ENCODE measurements around the gene ADAMTSL5.

ADAMTSL5 gene

DNA sequence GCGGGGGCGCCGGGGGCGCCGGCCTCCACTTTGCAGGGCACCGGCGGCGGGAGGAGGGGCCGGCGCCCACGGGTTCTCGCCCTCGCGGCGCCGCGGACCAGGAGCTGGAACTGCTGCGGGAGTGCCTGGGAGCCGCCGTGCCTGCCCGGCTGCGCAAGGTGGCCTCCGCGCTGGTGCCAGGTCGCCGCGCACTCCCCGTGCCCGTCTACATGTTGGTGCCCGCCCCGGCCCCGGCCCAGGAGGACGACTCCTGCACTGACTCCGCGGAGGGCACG, 45.7 kb downstream of the ADAMTSL5 start:
- no peak for DNase-seq (ENCODE audit: low spot score)

GRCh38 chr19:1466461-1467214, 46.2 kb downstream of the ADAMTSL5 start:
- DNase-seq (ENCODE audit: low spot score): no peak

GRCh38 chr19:1466018-1466460, 46.8 kb downstream of the ADAMTSL5 start:
- no peak for DNase-seq (ENCODE audit: low spot score)

- no peak for DNase-seq (ENCODE audit: low spot score)
These were observed 47.4 kb downstream of the ADAMTSL5 start for GRCh38 chr19:1465191-1466016.

GRCh38 chr19:1461862-1462261, 51.0 kb downstream of the ADAMTSL5 start:
- no peak for DNase-seq (ENCODE audit: low spot score)

DNA sequence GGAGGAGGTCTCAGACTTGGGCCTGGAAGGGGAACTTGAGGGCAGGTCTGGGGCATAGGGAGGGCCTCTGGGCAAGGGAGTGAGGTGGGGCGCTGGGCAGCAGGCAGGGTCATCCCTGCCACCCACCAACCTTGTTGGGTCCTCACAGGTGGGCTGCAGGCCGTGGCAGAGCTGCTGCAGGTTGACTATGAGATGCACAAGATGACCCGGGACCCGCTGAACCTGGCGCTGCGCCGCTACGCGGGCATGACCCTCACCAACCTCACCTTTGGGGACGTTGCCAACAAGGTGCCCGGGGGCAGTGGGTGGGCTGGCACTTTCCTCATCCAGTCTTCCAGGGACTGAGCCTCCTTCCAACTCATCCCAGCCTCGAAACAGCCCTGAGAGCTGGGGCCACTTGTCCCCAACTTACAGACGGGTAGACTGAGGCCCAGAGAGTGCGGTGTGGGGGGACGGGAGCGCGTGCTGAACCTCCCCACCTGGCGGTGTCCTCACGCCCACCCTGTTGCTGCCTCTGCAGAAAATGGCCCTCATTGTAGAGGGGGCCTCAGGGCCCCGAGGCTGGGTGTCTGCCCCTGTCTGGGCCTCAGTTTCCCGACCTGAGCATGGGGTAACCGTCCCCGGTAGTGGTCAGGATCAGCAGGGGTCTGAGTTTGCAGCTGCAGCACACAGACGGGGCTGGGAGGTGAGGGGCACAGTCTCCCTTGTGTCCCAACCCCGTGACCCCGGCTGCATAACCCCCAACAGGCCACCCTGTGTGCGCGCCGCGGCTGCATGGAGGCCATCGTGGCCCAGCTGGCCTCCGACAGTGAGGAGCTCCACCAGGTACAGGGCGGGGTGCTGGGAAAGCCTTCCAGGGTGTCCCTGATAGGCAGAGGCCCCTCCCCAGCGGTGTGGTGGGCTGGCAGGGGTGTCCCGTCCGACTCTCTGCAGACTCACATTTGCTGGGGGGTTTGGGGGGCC, 52.5 kb downstream of the ADAMTSL5 start:
- DNase-seq (ENCODE audit: low spot score): no peak

DNA sequence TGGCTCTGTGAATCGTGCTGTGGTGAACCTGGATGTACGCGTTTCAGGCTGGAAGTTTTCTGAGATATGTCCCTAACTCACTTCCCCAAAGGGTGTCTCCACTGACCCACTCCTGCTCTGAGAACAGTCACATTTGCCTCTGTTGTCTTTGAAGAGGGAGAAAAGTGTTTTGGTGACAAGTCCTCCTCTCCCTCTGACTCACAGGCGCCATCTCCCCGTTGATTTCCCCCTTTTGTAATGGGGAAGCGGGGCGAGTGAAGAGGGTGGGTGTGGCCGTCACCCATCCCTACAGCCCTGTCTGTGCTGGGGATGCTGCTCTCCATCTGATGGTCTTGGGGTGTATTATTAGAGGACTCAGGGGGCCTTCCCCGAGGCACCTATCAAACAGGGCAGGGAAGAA, 53.3 kb downstream of the ADAMTSL5 start:
- no peak for DNase-seq (ENCODE audit: low spot score)

- DNase-seq (ENCODE audit: low spot score): no peak
These were observed 54.9 kb downstream of the ADAMTSL5 start for GRCh38 chr19:1457892-1458291.

DNA sequence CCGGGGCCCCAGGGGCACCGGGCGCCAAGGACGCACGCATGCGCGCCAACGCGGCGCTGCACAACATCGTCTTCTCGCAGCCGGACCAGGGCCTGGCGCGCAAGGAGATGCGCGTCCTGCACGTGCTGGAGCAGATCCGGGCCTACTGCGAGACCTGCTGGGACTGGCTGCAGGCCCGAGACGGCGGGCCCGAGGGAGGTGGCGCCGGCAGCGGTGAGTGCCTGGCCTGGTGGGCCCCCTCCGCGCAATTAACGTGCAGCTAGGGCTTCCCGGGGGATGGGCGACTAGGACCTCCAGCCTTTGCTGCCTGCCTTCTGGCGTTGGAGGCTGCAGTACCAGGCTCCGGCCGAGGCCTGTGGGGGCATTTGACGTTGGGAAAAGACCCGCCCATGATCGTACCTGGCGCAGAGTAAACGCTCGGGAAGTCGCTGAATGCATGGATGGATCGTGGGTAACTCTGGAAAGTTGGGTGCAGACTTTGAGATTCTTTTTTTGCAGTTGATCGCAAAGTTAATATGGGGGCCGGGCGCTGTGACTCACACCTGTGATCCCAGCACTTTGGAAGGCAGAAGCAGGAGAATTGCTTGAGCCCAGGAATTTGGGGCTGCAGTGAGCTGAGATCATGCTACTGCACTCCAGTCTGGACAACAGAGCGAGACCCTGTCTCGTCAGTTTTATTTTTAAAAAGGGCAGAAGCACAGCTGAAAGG, 55.6 kb downstream of the ADAMTSL5 start:
- DNase-seq (ENCODE audit: low spot score): no peak

DNA sequence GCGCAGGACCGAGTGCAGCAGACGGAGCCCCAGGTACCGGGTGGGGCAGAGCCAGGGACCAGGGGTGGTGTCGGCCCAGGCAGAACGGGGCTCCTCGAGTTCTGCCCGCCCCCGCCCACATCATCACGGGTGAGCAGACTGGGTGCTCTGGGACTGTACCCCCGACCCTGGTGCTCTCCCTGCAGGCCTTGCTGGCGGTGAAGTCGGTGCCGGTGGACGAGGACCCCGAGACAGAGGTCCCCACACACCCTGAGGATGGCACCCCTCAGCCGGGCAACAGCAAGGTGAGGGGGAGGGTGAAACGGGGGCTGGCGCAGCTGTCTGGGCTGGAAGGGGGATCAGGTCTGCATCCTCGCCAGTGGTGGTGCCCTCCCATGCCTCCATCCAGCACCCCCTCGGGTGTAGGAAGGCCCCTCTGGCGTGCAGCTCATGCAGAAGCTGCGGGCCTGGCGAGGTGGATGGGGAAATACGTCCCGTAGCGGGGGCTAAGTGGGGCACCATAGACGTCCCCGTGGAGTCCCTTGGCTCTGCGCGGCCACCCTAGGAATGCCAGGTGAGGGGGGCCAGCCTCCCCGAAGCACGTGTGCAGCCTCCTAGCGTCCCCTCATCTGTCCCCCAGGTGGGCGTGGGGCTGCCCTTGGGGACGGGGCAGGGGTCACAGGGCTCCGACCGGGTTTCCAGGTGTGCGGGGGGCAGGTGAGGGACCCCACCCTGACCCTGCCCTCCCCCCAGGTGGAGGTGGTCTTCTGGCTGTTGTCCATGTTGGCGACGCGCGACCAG, 56.5 kb downstream of the ADAMTSL5 start:
- no peak for DNase-seq (ENCODE audit: low spot score)

DNA sequence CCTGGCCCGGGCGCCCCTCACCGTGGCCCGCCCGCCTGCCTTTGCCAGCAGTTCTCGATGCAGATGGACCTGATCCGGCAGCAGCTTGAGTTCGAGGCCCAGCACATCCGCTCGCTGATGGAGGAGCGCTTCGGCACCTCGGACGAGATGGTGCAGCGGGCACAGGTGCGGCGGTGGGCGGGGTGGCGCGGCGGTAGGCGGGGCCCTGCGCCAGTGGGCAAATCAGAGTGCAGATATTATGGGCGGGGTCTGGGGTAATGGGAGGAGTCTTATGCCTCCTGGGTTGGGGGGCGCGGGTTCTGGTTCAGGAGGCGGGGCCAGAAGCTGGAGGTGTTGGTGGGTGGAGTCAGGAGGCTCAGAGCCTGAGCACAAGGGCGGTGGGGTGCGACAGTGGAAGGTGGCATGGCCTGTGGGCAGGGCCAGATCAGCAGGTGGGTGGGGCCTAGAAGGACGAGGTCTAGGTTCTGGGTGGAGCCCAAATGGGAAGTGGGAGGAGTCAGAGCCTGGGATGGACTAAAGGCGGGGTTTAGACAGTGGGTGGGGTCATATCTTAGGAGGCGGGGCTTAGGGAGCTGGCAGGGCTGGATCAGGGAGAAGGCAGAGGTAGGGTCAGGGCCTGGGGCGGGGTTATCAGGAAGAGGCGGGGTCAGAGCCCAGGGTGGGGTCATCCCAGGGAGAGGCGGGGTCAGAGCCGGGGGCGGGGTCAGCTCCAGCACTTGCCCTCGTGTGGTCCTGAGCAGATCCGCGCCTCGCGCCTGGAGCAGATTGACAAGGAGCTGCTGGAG, 57.3 kb downstream of the ADAMTSL5 start:
- DNase-seq (ENCODE audit: low spot score): peak; percentile 91

Measured in LoVo (cell line).